Activated CD8-positive, alpha-beta memory T cell treated with anti-CD3 and anti-CD28 coated beads for 36 hours (primary cell): Measurements from ENCODE around the gene HDAC4. TPM values are rescaled to one million over a fixed set of nuclear protein-coding genes. Genes with fewer than 3 reads are reported as not detected.
"Not testable (repeated sequence)": the region's sequence is repeated elsewhere in the genome, so short reads cannot be mapped to it uniquely, and the experiment has no call there.

Source experiments
- CTCF ChIA-PET: fragments of 350-600 bp; sonication (Branson Sonifier 250); formaldehyde crosslinking; loops from one replicate; lab custom pipeline; 2021; ENCODE audit warnings: antibody characterized with exemption; lab: Charles Lee
- POLR2A ChIA-PET: fragments of 350-600 bp; sonication (Branson Sonifier 250); formaldehyde crosslinking; loops from one replicate; lab custom pipeline; 2021; ENCODE audit warnings: antibody characterized with exemption; lab: Charles Lee
- total RNA-seq, 2 experiments: library from RNA; stranded (reverse); gene quantifications; one replicate each; pipeline ENCODE4 v1.2.3, GENCODE V29; 2021

The HDAC4 gene
- total RNA-seq, 2 experiments from 2014 or later = 19.7 to 23.5 TPM

DNA sequence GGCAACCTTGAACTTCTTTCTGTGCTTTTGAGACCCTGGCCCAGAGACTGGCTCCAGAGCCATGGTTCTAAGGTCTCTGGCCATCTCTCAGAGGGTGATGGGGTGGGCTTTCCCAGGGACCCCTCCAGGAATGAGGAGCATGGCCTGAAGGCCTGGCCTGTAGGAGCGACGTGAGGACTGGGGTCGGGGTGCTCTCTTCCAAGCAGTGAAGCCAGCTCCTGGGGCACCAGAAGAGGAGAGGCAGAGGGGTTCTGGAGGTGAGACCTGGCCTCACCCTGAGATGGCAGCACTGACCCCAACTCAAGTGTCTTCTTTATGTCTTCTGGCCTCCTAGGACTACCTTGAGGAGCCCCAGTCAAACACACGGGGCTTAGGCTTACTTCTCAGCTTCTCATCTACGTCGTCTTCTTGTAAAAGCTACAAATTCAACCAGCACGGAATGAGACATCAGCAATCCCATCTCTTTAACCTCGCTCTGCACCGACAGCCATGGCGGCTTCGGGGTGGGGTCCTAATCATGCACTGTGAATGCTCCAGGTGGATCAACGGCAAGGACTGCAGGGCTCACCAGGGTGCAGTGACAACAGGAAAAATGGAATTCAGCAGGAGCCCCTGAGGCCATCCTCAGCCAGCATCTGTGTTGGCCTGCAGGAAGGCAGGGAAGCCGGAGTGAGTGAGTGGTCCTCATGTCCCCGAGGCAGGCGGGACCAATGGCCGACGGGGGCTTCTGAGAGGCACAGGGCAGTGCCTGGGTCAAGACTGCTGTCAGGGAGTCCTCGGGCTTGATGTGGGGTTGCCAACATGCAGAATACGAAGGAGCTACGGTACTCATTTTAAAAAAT lies 214.1 kb downstream of the HDAC4 start:
- POLR2A ChIA-PET = no interaction called here
- CTCF ChIA-PET = no interaction called here

DNA sequence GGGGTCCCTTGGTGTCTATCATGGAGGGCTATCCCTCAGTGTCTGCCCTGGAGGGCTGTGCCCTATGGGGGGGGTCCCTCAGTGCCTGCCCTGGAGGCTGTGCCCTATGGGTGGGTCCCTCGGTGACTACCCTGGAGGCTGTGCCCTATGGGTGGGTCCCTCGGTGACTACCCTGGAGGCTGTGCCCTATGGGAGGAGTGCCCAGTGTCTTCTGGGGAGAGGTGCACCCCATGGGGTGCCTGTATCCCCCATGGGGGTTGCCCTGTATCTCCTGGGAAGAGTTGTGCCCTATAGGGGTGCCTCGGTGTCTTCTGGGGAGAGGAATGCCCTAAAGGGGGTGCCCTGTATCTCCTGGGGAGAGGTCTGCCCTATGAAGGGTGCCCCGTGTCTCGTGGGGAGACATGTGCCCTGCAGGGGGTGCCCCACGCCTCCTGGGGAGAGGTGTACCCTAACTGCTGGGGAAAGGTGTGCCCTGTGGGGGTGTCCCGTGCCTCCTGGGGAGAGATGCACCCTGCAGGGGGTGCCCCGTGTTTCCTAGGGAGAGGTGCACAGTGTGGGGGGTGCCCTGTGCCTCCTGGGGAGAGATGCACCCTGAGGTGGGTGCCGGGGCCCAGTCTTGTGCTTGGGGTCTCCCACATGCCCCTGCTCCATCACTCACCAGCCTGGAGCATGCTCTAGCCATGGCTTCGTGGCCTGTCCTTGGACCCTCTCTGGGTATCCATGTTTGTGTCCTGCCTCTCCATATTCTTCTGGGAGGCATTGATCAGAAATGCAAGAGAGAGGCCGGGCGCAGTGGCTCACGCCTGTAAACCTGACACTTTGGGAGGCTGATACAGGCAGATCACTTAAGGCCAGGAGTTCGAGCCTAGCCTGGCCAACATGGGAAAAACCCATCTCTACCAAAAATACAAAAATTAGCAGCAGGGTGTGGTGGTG lies 215.6 kb downstream of the HDAC4 start:
- ChIA-PET POLR2A (no interaction called here), CTCF (no interaction called here)

DNA sequence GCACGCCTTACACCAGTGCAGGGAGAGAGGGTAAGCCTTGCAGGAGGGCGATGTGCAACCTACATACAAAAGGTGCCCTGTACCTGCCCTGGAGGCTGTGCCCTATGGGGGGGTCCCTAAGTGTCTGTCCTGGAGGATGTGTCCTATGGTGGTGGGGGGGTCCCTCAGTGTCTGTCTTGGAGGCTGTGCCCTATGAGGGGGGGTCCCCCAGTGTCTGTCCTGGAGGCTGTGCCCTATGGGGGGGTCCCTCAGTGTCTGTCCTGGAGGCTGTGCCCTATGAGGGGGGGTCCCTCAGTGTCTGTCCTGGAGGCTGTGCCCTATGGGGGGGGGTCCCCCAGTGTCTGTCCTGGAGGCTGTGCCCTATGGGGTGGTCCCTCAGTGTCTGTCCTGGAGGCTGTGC lies 216.6 kb downstream of the HDAC4 start:
- POLR2A ChIA-PET = no interaction called here
- CTCF ChIA-PET = interaction anchor here (0.5 kb wide), 1 partner anchor 10 kb away, joined by 3 read pairs; no protein-coding TSS in a partner anchor

DNA sequence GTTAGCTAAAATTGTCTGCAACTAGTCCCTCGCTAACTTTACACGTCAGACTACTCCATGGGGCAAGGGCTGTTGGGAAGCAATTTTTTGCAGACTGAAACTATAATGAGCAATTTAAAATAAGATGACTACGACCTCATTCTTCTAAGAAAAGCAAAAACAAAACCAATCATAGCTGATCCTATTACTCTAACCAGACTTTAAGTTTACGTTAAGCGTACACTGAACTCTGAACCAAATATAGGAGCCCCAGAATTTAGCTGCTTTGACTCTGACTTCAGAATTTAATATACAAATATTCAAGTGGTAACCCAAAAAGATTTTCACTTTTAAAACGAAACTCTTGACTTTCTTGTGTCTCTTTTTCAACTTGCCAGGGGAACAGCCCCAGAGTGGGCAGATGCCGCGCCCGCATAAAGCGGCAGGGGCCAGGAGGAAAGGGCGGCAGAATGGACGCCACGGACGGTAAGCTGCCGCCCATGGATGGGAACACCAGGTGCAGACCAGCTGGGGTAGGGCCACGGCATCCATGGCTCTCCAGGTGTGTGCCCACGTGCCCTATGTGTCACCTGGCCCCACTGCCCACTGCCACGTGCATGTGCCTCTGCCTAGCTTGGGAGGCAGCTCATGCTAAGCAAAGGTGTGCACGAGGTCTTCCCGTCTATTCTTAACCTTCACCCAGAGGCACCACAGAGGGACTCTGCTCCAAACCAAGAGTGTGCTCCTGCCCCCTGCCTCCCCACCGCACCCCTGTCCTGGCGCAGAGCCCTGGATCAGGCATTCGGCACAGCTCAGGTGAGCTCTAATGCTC lies 217.6 kb downstream of the HDAC4 start:
- ChIA-PET CTCF (interaction anchor here (0.8 kb wide), 1 partner anchor 21 kb away, joined by 3 read pairs; no protein-coding TSS in a partner anchor), POLR2A (no interaction called here)

GRCh38 chr2:239181903-239182581 lies 218.8 kb downstream of the HDAC4 start:
- ChIA-PET POLR2A (no interaction called here), CTCF (no interaction called here)

GRCh38 chr2:239181074-239181902 lies 219.5 kb downstream of the HDAC4 start:
- ChIA-PET POLR2A (no interaction called here), CTCF (no interaction called here)

- POLR2A ChIA-PET = no interaction called here
- CTCF ChIA-PET = no interaction called here
Observed at GRCh38 chr2:239180526-239181073, 220.2 kb downstream of the HDAC4 start.

DNA sequence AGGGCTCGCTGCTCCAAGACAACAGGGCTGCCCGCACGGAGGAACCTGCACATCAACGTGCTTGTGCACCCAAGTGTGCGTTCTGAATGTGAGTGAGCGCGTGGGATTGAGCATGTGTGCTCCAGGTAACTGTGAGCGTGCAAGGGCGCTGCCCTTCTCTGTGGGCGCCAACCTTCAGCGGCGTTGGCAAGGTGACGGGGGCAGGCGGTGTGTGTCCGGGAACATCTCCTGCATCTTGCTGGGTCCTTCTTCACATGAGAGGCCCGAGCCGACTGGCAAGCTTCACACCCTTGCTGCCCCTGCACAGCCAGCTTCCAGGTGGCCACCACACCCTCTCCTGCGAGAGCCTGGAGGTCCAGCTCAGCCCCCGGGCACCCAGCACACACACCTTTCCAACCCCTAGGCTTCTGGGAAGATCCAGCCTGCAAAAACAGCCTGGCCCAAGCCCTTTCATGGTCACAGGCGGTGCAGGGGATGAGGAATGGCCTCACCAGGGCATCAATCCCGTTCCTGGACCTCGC lies 220.9 kb downstream of the HDAC4 start:
- CTCF ChIA-PET = no interaction called here
- POLR2A ChIA-PET = no interaction called here

GRCh38 chr2:239178954-239179353 lies 221.9 kb downstream of the HDAC4 start:
- ChIA-PET CTCF (no interaction called here), POLR2A (no interaction called here)

DNA sequence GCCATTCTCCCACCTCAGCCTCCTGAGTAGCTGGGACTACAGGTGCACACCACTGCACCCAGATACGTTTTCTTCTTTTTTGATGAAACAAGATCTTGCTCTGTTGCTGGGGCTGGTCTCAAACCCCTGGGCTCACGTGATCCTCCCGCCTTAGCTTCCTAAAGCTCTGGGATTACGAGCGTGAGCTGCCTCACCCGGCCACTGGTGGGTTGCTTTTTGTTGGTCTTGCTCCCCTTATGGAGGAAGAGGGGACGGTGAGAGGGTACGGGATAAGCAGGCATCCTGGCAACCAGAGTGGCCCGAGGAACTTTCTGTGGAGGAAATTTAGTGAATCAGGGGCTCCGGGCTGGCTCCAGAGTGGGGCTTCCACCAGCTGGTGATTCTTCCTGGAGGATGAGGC lies 222.3 kb downstream of the HDAC4 start:
- CTCF ChIA-PET = no interaction called here

DNA sequence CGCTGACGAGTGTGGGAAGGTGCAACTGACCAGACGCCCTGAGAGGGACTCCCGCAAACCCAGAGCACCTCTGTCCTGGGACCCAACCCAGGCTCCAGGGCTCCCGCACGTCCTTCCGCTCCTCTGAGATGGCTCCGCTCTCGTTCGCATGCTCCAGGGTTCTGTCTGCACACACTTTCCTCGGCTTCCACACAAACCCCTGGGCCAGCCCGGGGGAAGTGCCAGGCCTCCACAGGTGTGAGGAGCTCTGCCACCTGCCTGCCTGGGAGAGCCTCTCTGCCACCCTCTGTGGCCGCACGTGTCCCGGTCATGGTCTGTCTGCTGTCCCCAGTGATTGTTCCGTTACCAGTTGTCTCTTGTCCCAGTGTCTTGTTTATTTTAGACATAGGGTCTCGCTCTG lies 222.9 kb downstream of the HDAC4 start:
- ChIA-PET POLR2A (no interaction called here), CTCF (no interaction called here)

More for the DNA sequence above, 222.3 kb downstream of the HDAC4 start:
- POLR2A ChIA-PET = no interaction called here

GRCh38 chr2:239177325-239177724 lies 223.5 kb downstream of the HDAC4 start:
- POLR2A ChIA-PET = no interaction called here
- CTCF ChIA-PET = no interaction called here

GRCh38 chr2:239176138-239176803 lies 224.5 kb downstream of the HDAC4 start:
- POLR2A ChIA-PET = interaction anchor here (0.7 kb wide), 1 partner anchor 830 kb away, joined by 4 read pairs; no protein-coding TSS in a partner anchor
- CTCF ChIA-PET = not testable (repeated sequence)

DNA sequence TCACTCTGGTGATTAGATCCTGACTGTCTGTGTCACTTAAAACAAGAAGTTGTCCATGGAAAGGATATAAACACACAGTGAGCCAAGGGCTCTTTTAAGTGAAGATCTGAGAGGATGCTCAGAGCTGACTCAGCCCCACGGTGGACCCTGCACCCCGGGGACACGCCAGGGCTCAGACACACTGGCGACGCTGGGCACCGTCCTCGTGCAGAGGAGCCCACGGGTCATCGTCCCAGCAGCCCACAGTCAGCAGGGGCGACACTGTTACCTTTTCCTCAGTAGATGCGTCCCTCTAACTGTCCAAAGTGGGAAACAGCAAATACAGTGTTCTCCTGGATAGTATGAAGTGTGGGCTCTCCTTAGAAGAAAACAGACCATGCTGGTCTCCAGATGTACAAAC lies 225.6 kb downstream of the HDAC4 start:
- POLR2A ChIA-PET = no interaction called here
- CTCF ChIA-PET = no interaction called here

DNA sequence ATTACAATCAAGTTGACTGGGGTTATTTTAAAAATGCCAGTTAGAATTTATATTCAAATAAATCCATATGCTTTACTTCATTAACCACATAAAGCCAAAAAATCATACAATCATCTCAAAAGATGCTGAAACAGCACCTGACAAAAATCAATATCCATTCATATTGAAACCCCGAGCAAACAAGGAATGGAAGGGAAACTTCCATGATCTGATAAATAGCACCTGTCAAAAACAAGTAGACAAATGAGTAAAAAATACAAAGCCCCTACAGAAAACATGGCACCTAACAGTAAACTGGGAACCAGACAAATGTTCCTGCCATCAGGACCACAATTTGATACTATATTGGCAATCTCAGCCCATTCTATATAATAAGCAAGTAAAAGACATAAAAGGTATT lies 227.5 kb downstream of the HDAC4 start:
- ChIA-PET POLR2A (no interaction called here), CTCF (no interaction called here)

GRCh38 chr2:239171643-239172042 lies 229.2 kb downstream of the HDAC4 start:
- CTCF ChIA-PET = interaction anchor here (1.5 kb wide), 1 partner anchor 28 kb away, joined by 4 read pairs; no protein-coding TSS in a partner anchor
- POLR2A ChIA-PET = no interaction called here
